Measurements from ENCODE around the gene SH3BGRL2. TPM values are rescaled to one million over a fixed set of nuclear protein-coding genes. Genes with fewer than 3 reads are reported as not detected.

The SH3BGRL2 gene
- polyA plus RNA-seq, 1 donor (not counting 4 experiments of a cell fraction or from before 2014, with no cell fraction given), result 3.8 TPM

DNA sequence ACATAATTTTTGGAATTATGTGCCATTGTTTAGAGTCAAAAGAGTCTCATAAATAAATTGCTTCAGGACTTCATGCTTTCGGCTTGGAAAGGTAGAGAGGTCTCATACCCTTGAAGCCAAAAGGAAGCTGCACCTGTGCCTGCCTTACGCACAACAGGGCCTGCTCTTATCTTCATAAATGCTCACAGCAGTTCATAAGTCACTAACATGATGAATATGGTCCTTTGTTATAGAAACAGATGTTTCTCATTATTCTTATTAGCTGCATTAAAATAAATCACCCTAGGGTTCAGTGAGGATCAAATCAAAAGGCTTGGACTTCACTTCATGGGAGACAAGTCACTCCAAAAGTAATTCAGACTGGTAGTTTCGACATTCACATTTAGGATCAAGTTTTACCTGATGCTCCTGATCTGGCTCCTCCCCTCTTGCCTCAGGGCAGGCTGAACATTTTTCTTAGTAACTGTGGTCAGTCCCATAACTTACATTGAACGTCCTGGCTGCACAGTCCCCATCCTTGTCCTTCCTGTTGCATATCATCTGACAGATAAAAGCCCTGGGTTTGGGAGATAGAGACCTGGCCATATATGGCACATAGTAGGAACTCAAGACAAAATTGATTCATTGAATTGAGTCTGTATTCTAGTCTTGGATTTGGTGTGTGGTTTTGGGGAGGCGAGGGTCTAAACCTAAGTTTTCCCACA lies 20.7 kb upstream of the SH3BGRL2 start:
- H3K4me1 ChIP-seq (ENCODE audit: control insufficient read depth, extremely low read depth, insufficient read depth, low read length), result no peaks in the 10 kb centered on the region
- no peak for FAIRE-seq
- no peak for DNase-seq (ENCODE audit: low read depth, low spot score)

DNA sequence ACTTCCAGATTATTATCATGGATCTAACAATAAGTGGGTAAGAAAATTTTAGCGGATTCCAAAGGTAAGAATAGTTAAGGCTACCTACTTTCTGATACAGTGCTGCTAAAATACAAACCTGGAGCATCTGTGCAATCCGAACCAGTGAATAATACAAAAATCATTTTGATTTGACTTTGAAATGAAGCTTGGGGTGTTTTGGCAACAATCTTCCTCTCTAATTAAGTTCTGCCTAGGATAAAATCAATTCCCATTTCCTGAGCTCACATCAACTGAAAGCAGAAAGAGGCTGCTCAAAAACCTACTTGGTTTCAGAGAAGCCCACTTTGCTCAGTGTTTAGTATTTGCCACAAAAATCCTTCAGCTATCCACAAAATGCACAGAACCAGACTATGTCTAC lies 18.7 kb upstream of the SH3BGRL2 start:
- Histone ChIP-seq H3K4me3 (ENCODE audit: control insufficient read depth in 2 of 3, extremely low read depth in 1 of 3, insufficient read depth in 2 of 3, low read depth in 1 of 3, low read length in 3 of 3) (no peak overlapping the region), H3K4me1 (ENCODE audit: control insufficient read depth, extremely low read depth, insufficient read depth, low read length) (no peaks in the 10 kb centered on the region), H3K4me2 (ENCODE audit: control insufficient read depth, extremely low read depth, insufficient read depth, low read depth, low read length) (no peak overlapping the region), H3K27me3 (ENCODE audit: control insufficient read depth, extremely low read depth, insufficient read depth, low read length) (no peaks in the 10 kb centered on the region), H3K9me1 (ENCODE audit: control insufficient read depth, extremely low read depth, insufficient read depth, low read length) (no peaks in the 10 kb centered on the region), H3K9me3 (ENCODE audit: control insufficient read depth, low read depth, low read length) (no peaks in the 10 kb centered on the region), H3K36me3 (ENCODE audit: control insufficient read depth in 2 of 2, extremely low read depth in 1 of 2, insufficient read depth in 2 of 2, low read length in 2 of 2) (no peaks in the 10 kb centered on the region), H2AFZ (ENCODE audit: control insufficient read depth, low read length) (no peak overlapping the region), H4K20me1 (ENCODE audit: control insufficient read depth, extremely low read depth, insufficient read depth, low read length) (no peaks in the 10 kb centered on the region), H3K79me2 (ENCODE audit: control insufficient read depth, insufficient read depth, low read length) (no peaks in the 10 kb centered on the region), H3K9ac (ENCODE audit: control insufficient read depth, extremely low read depth, insufficient read depth, low read length) (no peak overlapping the region), H3K27ac (ENCODE audit: control insufficient read depth, insufficient read depth, low read length) (no peak overlapping the region)
- no peak for DNase-seq (ENCODE audit: low read depth, low spot score)
- no peak for FAIRE-seq
- TF ChIP-seq, protein P1, sequence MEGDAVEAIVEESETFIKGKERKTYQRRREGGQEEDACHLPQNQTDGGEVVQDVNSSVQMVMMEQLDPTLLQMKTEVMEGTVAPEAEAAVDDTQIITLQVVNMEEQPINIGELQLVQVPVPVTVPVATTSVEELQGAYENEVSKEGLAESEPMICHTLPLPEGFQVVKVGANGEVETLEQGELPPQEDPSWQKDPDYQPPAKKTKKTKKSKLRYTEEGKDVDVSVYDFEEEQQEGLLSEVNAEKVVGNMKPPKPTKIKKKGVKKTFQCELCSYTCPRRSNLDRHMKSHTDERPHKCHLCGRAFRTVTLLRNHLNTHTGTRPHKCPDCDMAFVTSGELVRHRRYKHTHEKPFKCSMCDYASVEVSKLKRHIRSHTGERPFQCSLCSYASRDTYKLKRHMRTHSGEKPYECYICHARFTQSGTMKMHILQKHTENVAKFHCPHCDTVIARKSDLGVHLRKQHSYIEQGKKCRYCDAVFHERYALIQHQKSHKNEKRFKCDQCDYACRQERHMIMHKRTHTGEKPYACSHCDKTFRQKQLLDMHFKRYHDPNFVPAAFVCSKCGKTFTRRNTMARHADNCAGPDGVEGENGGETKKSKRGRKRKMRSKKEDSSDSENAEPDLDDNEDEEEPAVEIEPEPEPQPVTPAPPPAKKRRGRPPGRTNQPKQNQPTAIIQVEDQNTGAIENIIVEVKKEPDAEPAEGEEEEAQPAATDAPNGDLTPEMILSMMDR (optimal IDR thresholded peaks at IDR 0.05 in 1 of 3, IDR thresholded peaks at IDR 0.05 in 1 of 3, conservative IDR thresholded peaks at IDR 0.05 in 1 of 3; ENCODE audit: extremely low read depth in 1 of 3, insufficient read depth in 2 of 3, low read length in 3 of 3), result no peak
- TF ChIP-seq EZH2 (IDR thresholded peaks at IDR 0.05; ENCODE audit: low read length), result no peak
- dilution Hi-C loops (cut with MboI; ENCODE audit: extremely low pct_ligation_motif_present, low sequenced_read_pairs), result no loop called here

More for the DNA sequence above, 20.7 kb upstream of the SH3BGRL2 start:
- Histone ChIP-seq H3K9me1 (ENCODE audit: control insufficient read depth, extremely low read depth, insufficient read depth, low read length) (no peaks in the 10 kb centered on the region), H3K27ac (ENCODE audit: control insufficient read depth, insufficient read depth, low read length) (no peak overlapping the region), H3K27me3 (ENCODE audit: control insufficient read depth, extremely low read depth, insufficient read depth, low read length) (no peaks in the 10 kb centered on the region), H3K9ac (ENCODE audit: control insufficient read depth, extremely low read depth, insufficient read depth, low read length) (no peak overlapping the region), H2AFZ (ENCODE audit: control insufficient read depth, low read length) (no peak overlapping the region), H3K9me3 (ENCODE audit: control insufficient read depth, low read depth, low read length) (no peaks in the 10 kb centered on the region), H3K79me2 (ENCODE audit: control insufficient read depth, insufficient read depth, low read length) (no peaks in the 10 kb centered on the region), H3K4me2 (ENCODE audit: control insufficient read depth, extremely low read depth, insufficient read depth, low read depth, low read length) (no peak overlapping the region), H4K20me1 (ENCODE audit: control insufficient read depth, extremely low read depth, insufficient read depth, low read length) (no peaks in the 10 kb centered on the region), H3K36me3 (ENCODE audit: control insufficient read depth in 2 of 2, extremely low read depth in 1 of 2, insufficient read depth in 2 of 2, low read length in 2 of 2) (no peaks in the 10 kb centered on the region), H3K4me3 (ENCODE audit: control insufficient read depth in 2 of 3, extremely low read depth in 1 of 3, insufficient read depth in 2 of 3, low read depth in 1 of 3, low read length in 3 of 3) (no peak overlapping the region)
- dilution Hi-C loops (cut with MboI; ENCODE audit: extremely low pct_ligation_motif_present, low sequenced_read_pairs), result no loop called here
- no peak for TF ChIP-seq EZH2 (IDR thresholded peaks at IDR 0.05; ENCODE audit: low read length)
- TF ChIP-seq, protein P1 (optimal IDR thresholded peaks at IDR 0.05 in 1 of 3, IDR thresholded peaks at IDR 0.05 in 1 of 3, conservative IDR thresholded peaks at IDR 0.05 in 1 of 3; ENCODE audit: extremely low read depth in 1 of 3, insufficient read depth in 2 of 3, low read length in 3 of 3), result no peak
